SU-DHL-6 (cell line): ENCODE data around the gene GRID1.

ENCODE experiments used
- EZH2phosphoT487 ChIP-seq: fragments of 200-600 bp; sonication (generic), shearing (Covaris generic); conservative IDR thresholded peaks from 2 replicates; pipeline ENCODE4 v1.6.1; 2018; ENCODE audit warnings: mild to moderate bottlenecking, antibody characterized with exemption, low read length, moderate library complexity, mixed read lengths
- TF ChIP-seq, protein P1 (sequence below): fragments of 200-600 bp; sonication (generic); IDR thresholded peaks from one replicate; pipeline ENCODE4 v1.5.1; 2017; ENCODE audit warnings: antibody characterized with exemption, mild to moderate bottlenecking, low read length, moderate library complexity; ENCODE audit not compliant: insufficient read depth, poor library complexity, severe bottlenecking

DNA sequence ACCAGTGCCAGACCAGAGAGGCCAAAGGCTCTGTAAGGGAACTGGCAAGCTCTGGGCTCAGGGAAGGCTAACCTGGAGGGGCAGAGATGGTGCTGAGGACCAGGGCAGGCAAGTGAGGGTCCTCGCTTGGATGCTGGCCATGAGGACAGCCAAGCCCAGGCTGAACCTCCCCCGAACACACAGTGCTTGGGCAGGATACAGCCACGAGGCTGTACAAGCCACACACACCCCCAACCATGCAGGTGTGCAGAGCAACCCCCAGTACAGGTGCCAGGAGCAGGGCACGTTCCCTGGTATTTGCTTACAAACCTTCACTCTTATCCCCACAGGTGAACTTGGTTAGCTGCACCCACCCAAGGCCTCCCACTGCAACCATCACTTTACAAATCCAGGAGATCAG lies 185.7 kb downstream of the GRID1 start:
- TF ChIP-seq, protein P1, sequence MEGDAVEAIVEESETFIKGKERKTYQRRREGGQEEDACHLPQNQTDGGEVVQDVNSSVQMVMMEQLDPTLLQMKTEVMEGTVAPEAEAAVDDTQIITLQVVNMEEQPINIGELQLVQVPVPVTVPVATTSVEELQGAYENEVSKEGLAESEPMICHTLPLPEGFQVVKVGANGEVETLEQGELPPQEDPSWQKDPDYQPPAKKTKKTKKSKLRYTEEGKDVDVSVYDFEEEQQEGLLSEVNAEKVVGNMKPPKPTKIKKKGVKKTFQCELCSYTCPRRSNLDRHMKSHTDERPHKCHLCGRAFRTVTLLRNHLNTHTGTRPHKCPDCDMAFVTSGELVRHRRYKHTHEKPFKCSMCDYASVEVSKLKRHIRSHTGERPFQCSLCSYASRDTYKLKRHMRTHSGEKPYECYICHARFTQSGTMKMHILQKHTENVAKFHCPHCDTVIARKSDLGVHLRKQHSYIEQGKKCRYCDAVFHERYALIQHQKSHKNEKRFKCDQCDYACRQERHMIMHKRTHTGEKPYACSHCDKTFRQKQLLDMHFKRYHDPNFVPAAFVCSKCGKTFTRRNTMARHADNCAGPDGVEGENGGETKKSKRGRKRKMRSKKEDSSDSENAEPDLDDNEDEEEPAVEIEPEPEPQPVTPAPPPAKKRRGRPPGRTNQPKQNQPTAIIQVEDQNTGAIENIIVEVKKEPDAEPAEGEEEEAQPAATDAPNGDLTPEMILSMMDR = no peak
- no peak for TF ChIP-seq EZH2phosphoT487
